CD4-positive, alpha-beta T cell treated with Interleukin-4 for 4 hours (primary cell): ENCODE results near the gene LPP.

ENCODE experiments used
- DNase-seq: peaks from one replicate; pipeline ENCODE4 v3.0.0-alpha.2; 2020

LPP gene

GRCh38 chr3:188453431-188454384 is 299.8 kb downstream of the LPP start:
- DNase-seq = no peak

- DNase-seq = no peak
These were observed 301.8 kb downstream of the LPP start for GRCh38 chr3:188455748-188456147.

GRCh38 chr3:188458756-188459155 is 304.8 kb downstream of the LPP start:
- DNase-seq = no peak

- no peak for DNase-seq
These were observed 311.4 kb downstream of the LPP start for GRCh38 chr3:188465311-188465710.

GRCh38 chr3:188468196-188468595 is 314.2 kb downstream of the LPP start:
- no peak for DNase-seq

- DNase-seq = no peak
These were observed 314.7 kb downstream of the LPP start for GRCh38 chr3:188468662-188469061.

GRCh38 chr3:188469228-188469885 is 315.4 kb downstream of the LPP start:
- no peak for DNase-seq

GRCh38 chr3:188470508-188471130 is 316.7 kb downstream of the LPP start:
- DNase-seq = no peak

GRCh38 chr3:188471723-188472122 is 317.8 kb downstream of the LPP start:
- DNase-seq = no peak

- no peak for DNase-seq
These were observed 318.4 kb downstream of the LPP start for GRCh38 chr3:188472336-188472735.

- no peak for DNase-seq
These were observed 319.1 kb downstream of the LPP start for GRCh38 chr3:188473045-188473444.

GRCh38 chr3:188473591-188474288 is 319.8 kb downstream of the LPP start:
- no peak for DNase-seq

GRCh38 chr3:188476935-188477334 is 323.0 kb downstream of the LPP start:
- DNase-seq = no peak

GRCh38 chr3:188480011-188480410 is 326.1 kb downstream of the LPP start:
- no peak for DNase-seq

- DNase-seq = no peak
These were observed 329.0 kb downstream of the LPP start for GRCh38 chr3:188482929-188483328.

- DNase-seq = no peak
These were observed 332.2 kb downstream of the LPP start for GRCh38 chr3:188486126-188486525.

- DNase-seq = no peak
These were observed 333.0 kb downstream of the LPP start for GRCh38 chr3:188486952-188487351.

GRCh38 chr3:188487652-188488051 is 333.7 kb downstream of the LPP start:
- no peak for DNase-seq

GRCh38 chr3:188488801-188489200 is 334.8 kb downstream of the LPP start:
- DNase-seq = no peak

GRCh38 chr3:188489639-188490405 is 335.9 kb downstream of the LPP start:
- no peak for DNase-seq

GRCh38 chr3:188490416-188490815 is 336.5 kb downstream of the LPP start:
- no peak for DNase-seq

GRCh38 chr3:188491276-188491687 is 337.3 kb downstream of the LPP start:
- no peak for DNase-seq
